D721Med (cell line): ENCODE results near the gene STC2.

Experiments
- DNase-seq: peaks from one replicate; pipeline ENCODE4 v3.0.0; 2011; ENCODE audit warnings: low spot score; ENCODE audit not compliant: insufficient read length
- FAIRE-seq: peaks from 2 replicates; lab custom pipeline; 2011; peaks lifted over from hg19 to GRCh38; lab: Jason Lieb, UNC
- TF ChIP-seq, protein P1 (sequence below): IDR thresholded peaks from 2 replicates; pipeline ENCODE4 v1.5.1; 2012; ENCODE audit warnings: mild to moderate bottlenecking, control low read depth; ENCODE audit not compliant: insufficient read depth; ENCODE audit errors: missing control alignments

STC2 gene

DNA sequence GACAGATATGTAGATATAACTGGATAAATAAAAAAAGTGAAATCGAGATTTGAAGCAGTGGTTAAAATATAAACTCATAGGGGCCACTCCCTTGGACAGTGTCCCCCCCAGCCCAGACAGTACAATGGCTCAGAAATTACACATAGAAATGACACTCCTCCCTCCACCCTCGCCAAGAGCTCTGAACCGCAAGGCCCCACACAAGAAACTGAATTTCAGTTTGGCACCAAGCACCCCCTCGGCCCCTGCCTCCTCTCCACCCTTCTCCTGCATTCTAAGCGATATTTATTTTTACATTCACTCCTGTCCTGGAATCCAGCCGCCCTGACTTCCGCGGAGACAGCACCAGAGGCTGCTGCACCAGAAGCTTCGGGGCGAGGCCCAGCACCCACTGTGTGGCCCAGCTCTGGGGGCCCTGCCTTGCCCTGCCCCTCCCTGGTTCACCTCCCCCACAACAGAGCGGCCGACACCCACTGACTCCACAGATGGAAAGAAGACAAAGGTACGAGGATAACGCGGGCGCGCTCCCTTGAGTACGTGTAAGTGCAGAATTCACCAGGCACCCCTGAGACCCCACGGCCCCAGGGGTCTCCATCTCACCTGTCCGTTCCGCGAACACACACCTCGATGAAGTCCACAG is 11.0 kb downstream of the STC2 start:
- DNase-seq (no peak), FAIRE-seq (no peak)
- TF ChIP-seq, protein P1, sequence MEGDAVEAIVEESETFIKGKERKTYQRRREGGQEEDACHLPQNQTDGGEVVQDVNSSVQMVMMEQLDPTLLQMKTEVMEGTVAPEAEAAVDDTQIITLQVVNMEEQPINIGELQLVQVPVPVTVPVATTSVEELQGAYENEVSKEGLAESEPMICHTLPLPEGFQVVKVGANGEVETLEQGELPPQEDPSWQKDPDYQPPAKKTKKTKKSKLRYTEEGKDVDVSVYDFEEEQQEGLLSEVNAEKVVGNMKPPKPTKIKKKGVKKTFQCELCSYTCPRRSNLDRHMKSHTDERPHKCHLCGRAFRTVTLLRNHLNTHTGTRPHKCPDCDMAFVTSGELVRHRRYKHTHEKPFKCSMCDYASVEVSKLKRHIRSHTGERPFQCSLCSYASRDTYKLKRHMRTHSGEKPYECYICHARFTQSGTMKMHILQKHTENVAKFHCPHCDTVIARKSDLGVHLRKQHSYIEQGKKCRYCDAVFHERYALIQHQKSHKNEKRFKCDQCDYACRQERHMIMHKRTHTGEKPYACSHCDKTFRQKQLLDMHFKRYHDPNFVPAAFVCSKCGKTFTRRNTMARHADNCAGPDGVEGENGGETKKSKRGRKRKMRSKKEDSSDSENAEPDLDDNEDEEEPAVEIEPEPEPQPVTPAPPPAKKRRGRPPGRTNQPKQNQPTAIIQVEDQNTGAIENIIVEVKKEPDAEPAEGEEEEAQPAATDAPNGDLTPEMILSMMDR: no peak

GRCh38 chr5:173316339-173317020 is 11.7 kb downstream of the STC2 start:
- TF ChIP-seq, protein P1: no peak
- FAIRE-seq (no peak), DNase-seq (no peak)

DNA sequence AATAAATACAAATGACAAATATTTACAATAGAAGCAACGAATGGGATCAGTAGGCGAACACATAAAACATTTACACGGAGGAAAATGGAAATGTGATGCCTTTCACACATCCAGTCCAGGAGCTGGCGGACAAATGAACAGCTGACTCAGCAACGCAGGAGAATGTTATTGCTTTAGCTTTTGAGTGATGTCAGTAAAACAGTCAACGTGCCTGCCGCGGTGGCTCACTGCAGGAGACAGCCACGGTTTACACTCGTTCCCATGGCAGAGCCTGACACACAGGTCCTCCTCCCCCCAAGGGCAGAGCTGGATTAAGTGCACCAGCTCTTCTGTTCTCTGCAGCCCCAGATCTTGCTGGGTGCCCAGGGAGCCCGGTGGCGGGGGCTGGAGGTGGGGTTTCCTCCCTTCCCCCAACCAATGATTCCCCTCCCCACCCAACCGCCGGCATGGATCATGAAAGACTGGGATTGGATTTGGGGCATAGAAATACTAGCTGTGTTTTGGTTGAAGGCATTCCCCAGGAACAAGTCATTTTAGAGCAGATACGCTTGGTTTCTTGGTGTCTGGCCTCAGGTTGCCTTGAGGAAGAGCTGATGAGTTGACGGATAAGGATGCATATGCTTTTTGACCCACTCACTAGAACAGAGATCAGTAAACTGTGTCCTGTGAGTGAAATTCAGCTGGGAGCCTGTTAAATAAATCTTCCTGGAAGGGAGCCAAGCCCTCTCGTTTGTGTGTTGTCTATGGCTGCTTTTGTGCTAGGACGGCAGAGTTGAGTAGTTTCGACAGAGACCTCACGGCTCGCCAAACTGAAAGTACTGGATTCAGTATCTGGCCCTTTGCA is 12.5 kb downstream of the STC2 start:
- FAIRE-seq (no peak), DNase-seq (no peak)
- TF ChIP-seq, protein P1: no peak

DNA sequence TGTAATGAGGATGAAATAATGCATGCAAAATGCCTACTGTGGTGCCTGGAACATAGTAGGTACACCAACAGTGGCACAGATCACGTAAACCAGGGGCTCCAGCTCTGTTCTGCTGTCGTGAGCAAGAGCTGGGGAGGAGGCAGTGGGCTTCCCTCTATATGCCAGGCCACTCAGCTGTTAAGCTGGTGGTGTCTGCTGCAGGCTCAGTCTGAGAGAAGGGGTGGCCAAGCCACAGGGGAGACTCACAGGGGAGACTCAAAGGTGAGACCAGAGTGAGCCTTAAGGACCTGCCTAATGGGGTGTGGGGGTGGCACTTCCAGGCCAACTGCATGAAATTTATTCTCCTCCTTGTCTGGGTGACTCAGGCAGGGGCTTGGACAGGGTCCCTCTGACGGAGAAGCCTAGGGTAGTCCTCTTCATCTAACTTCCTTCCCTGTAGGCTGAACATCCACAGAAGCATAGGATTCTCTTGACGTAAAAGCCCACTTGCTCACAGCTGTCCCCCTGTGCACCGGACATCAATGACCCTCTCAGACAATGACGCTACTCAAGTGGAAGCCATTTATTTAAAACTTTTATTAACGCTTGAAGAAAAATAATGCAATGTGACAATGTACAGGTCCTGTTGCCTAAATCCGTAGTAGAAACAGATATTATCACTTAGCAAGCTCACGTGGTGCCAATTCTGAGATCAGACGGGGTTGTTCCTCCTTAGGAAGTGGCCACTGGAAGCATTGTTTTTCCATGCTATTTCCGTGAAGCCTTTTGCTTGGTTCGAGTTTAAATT is 13.9 kb downstream of the STC2 start:
- DNase-seq: no peak
- TF ChIP-seq, protein P1: no peak
- no peak for FAIRE-seq

- TF ChIP-seq, protein P1: no peak
- DNase-seq (no peak), FAIRE-seq (no peak)
Measured at GRCh38 chr5:173313351-173313801, 14.8 kb downstream of the STC2 start.

DNA sequence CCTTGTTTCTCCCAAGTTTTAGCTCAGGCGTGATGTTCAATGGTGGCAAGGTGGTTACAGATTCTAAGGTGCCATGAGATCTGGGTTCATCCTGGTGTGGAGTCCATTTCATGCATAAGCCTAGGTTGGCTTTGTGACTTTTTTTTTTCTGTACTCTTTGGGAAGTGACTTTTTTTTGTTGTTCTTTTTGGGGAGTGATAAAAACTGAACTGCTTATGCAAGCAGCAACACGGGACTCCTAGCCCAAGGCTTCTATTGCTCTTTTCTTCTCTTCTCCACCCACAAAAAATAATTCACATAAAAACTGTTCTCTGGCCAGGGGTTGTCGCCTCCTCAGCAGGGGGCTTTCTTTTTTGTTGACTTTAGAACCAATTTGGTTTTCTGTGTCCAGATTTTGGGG is 15.4 kb downstream of the STC2 start:
- FAIRE-seq (no peak), DNase-seq (no peak)
- TF ChIP-seq, protein P1: no peak
